Measurements from ENCODE around the gene INAFM2. TPM values are rescaled to one million over a fixed set of nuclear protein-coding genes. Genes with fewer than 3 reads are reported as not detected.

The INAFM2 gene
- polyA plus RNA-seq, 6 donors from 2014 or later = 0.32 to 3.4 (median 1.4) TPM

GRCh38 chr15:40328751-40329150, 5.3 kb downstream of the INAFM2 start:
- ATAC-seq (ENCODE audit: low read depth in 2 of 2) (no peak), DNase-seq (no peak)
- no peaks in the 10 kb centered on the region for H3K36me3 Mint-ChIP-seq
- H3K9me3 Mint-ChIP-seq = no peaks in the 10 kb centered on the region
- peak overlapping the region in 1 of 6 donors; percentile 29 for H3K27ac Mint-ChIP-seq
- H3K4me3 Mint-ChIP-seq = peak overlapping the region in 1 of 8 donors; percentile 10
- H3K4me1 Mint-ChIP-seq = peaks cover 8 to 35% (median 23%) of the 10 kb centered on the region in 3 donors
- peaks cover 0 to 21% (median 8%) of the 10 kb centered on the region in 3 donors for H3K27me3 Mint-ChIP-seq

DNA sequence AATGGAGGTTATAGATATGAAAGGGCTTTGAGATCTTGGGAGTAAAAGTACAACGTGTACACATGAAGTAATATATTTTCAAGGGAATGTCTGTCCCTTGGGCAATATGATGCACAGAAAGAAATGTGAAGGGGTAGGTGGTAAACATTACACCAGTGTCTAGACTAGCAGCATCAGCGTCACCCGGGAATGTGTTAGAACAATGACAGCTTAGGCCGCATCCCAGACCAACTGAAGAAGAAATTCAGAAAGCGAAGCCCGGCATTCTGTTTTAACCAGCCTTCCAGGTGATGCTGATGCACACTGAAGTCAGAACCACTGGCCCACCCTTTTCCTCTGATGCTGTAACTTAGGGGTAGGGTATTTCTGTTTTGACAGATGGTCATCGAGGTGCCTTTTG, 6.3 kb downstream of the INAFM2 start:
- Mint-ChIP-seq H3K36me3 (no peaks in the 10 kb centered on the region), H3K27ac (no peak overlapping the region), H3K4me1 (peaks cover 9 to 43% (median 32%) of the 10 kb centered on the region in 3 donors), H3K4me3 (no peak overlapping the region), H3K27me3 (peaks cover 0 to 21% (median 8%) of the 10 kb centered on the region in 3 donors), H3K9me3 (no peaks in the 10 kb centered on the region)
- ATAC-seq (ENCODE audit: low read depth in 2 of 2) = no peak
- DNase-seq = no peak

GRCh38 chr15:40330368-40330836, 6.9 kb downstream of the INAFM2 start:
- H3K9me3 Mint-ChIP-seq = no peaks in the 10 kb centered on the region
- peaks cover 0 to 24% (median 8%) of the 10 kb centered on the region in 3 donors for H3K27me3 Mint-ChIP-seq
- ATAC-seq (ENCODE audit: low read depth in 2 of 2) (no peak), DNase-seq (no peak)
- H3K36me3 Mint-ChIP-seq = no peaks in the 10 kb centered on the region
- H3K4me1 Mint-ChIP-seq = peaks cover 4 to 37% (median 28%) of the 10 kb centered on the region in 3 donors
- H3K4me3 Mint-ChIP-seq = no peak overlapping the region
- H3K27ac Mint-ChIP-seq = no peak overlapping the region

DNA sequence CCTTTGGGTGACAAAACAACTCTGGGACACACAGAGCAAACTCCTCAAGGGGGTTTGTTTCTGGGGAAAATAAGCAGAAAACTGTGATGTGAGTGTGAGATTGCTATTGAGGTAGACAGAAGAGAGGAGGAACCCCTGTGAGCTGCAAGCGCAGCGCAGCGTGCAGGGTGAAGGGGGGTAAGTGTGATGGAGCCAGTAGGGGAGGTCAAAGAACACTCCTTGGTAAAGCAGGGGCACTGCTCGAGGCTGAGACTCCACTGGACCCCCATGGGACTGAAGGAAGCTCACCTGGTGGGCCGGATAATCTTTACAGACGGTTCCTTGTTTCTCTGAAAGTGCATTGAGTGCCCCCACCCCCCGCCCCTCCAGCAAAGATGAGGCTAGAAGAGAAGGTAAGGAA, 7.5 kb downstream of the INAFM2 start:
- no peak overlapping the region for H3K27ac Mint-ChIP-seq
- H3K9me3 Mint-ChIP-seq = no peaks in the 10 kb centered on the region
- DNase-seq = no peak
- no peak for ATAC-seq (ENCODE audit: low read depth in 2 of 2)
- H3K36me3 Mint-ChIP-seq = no peaks in the 10 kb centered on the region
- peaks cover 0 to 30% (median 8%) of the 10 kb centered on the region in 3 donors for H3K27me3 Mint-ChIP-seq
- peaks cover 7 to 34% (median 33%) of the 10 kb centered on the region in 3 donors for H3K4me1 Mint-ChIP-seq
- no peak overlapping the region for H3K4me3 Mint-ChIP-seq

- Mint-ChIP-seq H3K4me1 (peaks cover 7 to 33% (median 31%) of the 10 kb centered on the region in 3 donors), H3K36me3 (no peaks in the 10 kb centered on the region), H3K9me3 (no peaks in the 10 kb centered on the region), H3K27ac (no peak overlapping the region), H3K4me3 (peak overlapping the region in 1 of 8 donors; percentile 1), H3K27me3 (peaks cover 0 to 34% (median 8%) of the 10 kb centered on the region in 3 donors)
- ATAC-seq (ENCODE audit: low read depth in 2 of 2) = no peak
- no peak for DNase-seq
Measured at GRCh38 chr15:40331637-40332036, 8.1 kb downstream of the INAFM2 start.

DNA sequence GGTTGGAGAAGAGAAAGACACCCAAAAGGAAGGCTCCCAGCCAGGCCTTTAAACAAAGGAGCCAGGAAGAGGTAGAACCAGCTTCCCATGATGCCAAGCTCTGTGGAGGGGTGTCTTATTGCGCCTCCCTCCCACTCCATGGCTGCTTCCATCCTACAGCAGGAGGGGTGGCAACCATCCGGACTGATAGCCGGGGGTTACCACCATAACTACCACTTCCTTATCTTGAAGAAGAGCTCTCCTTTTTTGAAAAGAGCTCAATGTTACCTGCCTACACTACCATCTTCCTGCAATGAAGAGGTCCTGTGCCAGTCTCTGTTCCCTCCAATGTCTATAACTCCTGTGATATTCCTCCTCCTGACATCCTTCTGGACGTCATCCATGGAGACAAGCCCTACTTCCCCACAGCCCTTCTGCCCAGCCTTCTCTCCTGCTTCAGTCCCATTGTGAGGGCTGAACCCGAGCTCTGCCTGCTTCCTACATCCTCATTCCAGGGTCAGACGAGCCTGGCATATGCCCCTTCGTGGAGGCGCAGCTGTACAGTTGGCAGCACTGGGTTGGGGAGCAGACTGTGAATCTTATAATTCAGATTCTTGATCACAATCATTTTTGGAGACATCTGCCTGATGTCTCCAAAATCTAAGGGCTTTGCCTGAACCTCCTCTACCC, 8.8 kb downstream of the INAFM2 start:
- Mint-ChIP-seq H3K9me3 (no peaks in the 10 kb centered on the region), H3K4me3 (no peak overlapping the region), H3K27me3 (peaks cover 0 to 40% (median 8%) of the 10 kb centered on the region in 3 donors), H3K36me3 (no peaks in the 10 kb centered on the region), H3K4me1 (peaks cover 10 to 38% (median 28%) of the 10 kb centered on the region in 3 donors), H3K27ac (peak overlapping the region in 1 of 6 donors; percentile 28)
- ATAC-seq (ENCODE audit: low read depth in 2 of 2) = peak in 1 of 2 donors; percentile 34
- no peak for DNase-seq

DNA sequence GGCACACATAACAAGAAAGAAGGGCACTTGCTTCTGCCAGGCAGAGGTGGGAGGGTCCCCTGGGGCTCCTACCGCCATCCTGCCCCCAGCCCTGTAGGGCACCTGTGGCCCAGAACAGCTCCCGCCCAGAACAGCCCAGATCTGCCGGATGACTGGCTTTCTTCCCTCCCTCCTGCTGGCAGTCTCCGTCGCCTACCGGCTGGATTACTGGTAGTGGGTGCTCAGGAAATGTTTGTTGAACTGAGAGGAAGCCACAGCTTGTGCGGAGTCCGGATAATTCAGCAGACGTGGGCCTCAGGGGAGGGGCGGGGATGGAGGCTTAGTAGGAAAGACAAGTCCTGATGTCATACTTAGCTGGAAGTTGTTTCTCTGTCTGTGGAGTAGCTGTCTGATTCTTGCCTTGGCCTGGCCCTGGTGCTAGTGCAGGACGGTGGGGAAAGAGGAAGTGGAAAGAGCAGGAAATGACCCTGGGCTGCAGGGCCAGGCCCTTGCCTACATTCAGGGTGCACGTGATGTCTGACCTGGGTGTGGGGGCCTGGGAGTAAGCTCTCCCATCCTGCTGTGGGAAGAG, 10.5 kb downstream of the INAFM2 start:
- Mint-ChIP-seq H3K36me3 (no peaks in the 10 kb centered on the region), H3K27ac (peak overlapping the region in 1 of 6 donors; percentile 36), H3K4me3 (peak overlapping the region in 5 of 8 donors; percentile 13 to 78 (median 60)), H3K9me3 (no peaks in the 10 kb centered on the region), H3K4me1 (peaks cover 16 to 39% (median 33%) of the 10 kb centered on the region in 3 donors), H3K27me3 (peaks cover 0 to 54% (median 12%) of the 10 kb centered on the region in 3 donors)
- DNase-seq = peak; percentile 37
- ATAC-seq (ENCODE audit: low read depth in 2 of 2) = peak; percentile 29 to 46

GRCh38 chr15:40334541-40334940, 11.0 kb downstream of the INAFM2 start:
- peak overlapping the region in 1 of 6 donors; percentile 6 for H3K27ac Mint-ChIP-seq
- no peaks in the 10 kb centered on the region for H3K36me3 Mint-ChIP-seq
- H3K9me3 Mint-ChIP-seq = no peaks in the 10 kb centered on the region
- no peak for DNase-seq
- peaks cover 16 to 39% (median 33%) of the 10 kb centered on the region in 3 donors for H3K4me1 Mint-ChIP-seq
- peaks cover 0 to 54% (median 11%) of the 10 kb centered on the region in 3 donors for H3K27me3 Mint-ChIP-seq
- ATAC-seq (ENCODE audit: low read depth in 2 of 2) = no peak
- peak overlapping the region in 1 of 8 donors; percentile 78 for H3K4me3 Mint-ChIP-seq

GRCh38 chr15:40334941-40335795, 11.7 kb downstream of the INAFM2 start:
- H3K27ac Mint-ChIP-seq = peak overlapping the region in 2 of 6 donors; percentile 59 to 69
- peaks cover 0 to 54% (median 8%) of the 10 kb centered on the region in 3 donors for H3K27me3 Mint-ChIP-seq
- peak overlapping the region in 1 of 8 donors; percentile 35 for H3K4me3 Mint-ChIP-seq

GRCh38 chr15:40335938-40336743, 12.6 kb downstream of the INAFM2 start:
- no peak for DNase-seq
- Mint-ChIP-seq H3K9me3 (no peaks in the 10 kb centered on the region), H3K4me1 (peaks cover 18 to 39% (median 33%) of the 10 kb centered on the region in 3 donors), H3K27me3 (peaks cover 0 to 47% (median 10%) of the 10 kb centered on the region in 3 donors), H3K27ac (no peak overlapping the region), H3K36me3 (no peaks in the 10 kb centered on the region), H3K4me3 (peak overlapping the region in 2 of 8 donors; percentile 41 to 65)
- ATAC-seq (ENCODE audit: low read depth in 2 of 2) = no peak

More at GRCh38 chr15:40334941-40335795, 11.7 kb downstream of the INAFM2 start:
- no peak for ATAC-seq (ENCODE audit: low read depth in 2 of 2)
- Mint-ChIP-seq H3K4me1 (peaks cover 16 to 39% (median 33%) of the 10 kb centered on the region in 3 donors), H3K36me3 (no peaks in the 10 kb centered on the region), H3K9me3 (no peaks in the 10 kb centered on the region)
- no peak for DNase-seq

DNA sequence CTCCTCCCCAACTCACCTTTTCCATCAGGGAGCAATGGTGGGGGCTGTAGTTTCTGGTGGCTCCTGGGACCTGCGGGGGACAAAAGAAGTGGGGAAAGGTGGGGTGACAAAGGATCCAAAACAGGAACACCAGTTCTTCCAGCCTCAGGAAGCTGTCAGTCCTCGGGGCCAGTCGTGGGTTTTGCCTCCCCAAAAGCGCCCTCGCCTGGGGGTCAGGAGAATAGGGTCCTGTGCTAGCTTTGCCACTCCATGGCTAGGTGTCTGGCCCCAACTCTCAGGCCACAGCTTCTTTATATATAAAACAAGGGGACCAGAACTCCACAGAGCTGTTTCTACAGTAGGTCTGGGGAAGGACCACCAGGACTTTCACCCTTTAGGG, 13.2 kb downstream of the INAFM2 start:
- Mint-ChIP-seq H3K9me3 (no peaks in the 10 kb centered on the region), H3K4me1 (peaks cover 19 to 39% (median 33%) of the 10 kb centered on the region in 3 donors), H3K4me3 (peak overlapping the region in 1 of 8 donors; percentile 41), H3K27ac (no peak overlapping the region), H3K36me3 (no peaks in the 10 kb centered on the region), H3K27me3 (peaks cover 0 to 47% (median 12%) of the 10 kb centered on the region in 3 donors)
- DNase-seq (no peak), ATAC-seq (ENCODE audit: low read depth in 2 of 2) (no peak)

GRCh38 chr15:40337597-40337996, 14.1 kb downstream of the INAFM2 start:
- DNase-seq (no peak), ATAC-seq (ENCODE audit: low read depth in 2 of 2) (no peak)
- H3K36me3 Mint-ChIP-seq = no peaks in the 10 kb centered on the region
- peaks cover 19 to 33% (median 27%) of the 10 kb centered on the region in 3 donors for H3K4me1 Mint-ChIP-seq
- peaks cover 0 to 38% (median 9%) of the 10 kb centered on the region in 3 donors for H3K27me3 Mint-ChIP-seq
- H3K9me3 Mint-ChIP-seq = no peaks in the 10 kb centered on the region
- peak overlapping the region in 1 of 8 donors; percentile 43 for H3K4me3 Mint-ChIP-seq
- no peak overlapping the region for H3K27ac Mint-ChIP-seq

Data from naive B cell (primary cell).